SK-MEL-5 (cell line): ENCODE measurements around the gene UBTD1. TPM values are rescaled to one million over a fixed set of nuclear protein-coding genes. Genes with fewer than 3 reads are reported as not detected.

ENCODE experiments used
- DNase-seq: peaks from one replicate; pipeline ENCODE4 v3.0.0-alpha.2; 2016; ENCODE audit warnings: low read depth, low spot score
- in situ Hi-C: cut with HindIII; loops from 2 replicates; pipeline ENCODE4 v1.10.0; 2016; ENCODE audit warnings: low sequenced_read_pairs, high pct_unique_total_duplicates, low pct_unique_long_range_greater_than_20kb
- total RNA-seq: library from RNA; depleted of rRNA; stranded (reverse); fragments of >200 nt; shearing (Covaris generic); gene quantifications from 2 replicates; pipeline ENCODE4 v1.2.3, GENCODE V29; 2014; rRNA removed

Gene UBTD1
- total RNA-seq, 1 experiment from 2014 or later, result 12.7 TPM

DNA sequence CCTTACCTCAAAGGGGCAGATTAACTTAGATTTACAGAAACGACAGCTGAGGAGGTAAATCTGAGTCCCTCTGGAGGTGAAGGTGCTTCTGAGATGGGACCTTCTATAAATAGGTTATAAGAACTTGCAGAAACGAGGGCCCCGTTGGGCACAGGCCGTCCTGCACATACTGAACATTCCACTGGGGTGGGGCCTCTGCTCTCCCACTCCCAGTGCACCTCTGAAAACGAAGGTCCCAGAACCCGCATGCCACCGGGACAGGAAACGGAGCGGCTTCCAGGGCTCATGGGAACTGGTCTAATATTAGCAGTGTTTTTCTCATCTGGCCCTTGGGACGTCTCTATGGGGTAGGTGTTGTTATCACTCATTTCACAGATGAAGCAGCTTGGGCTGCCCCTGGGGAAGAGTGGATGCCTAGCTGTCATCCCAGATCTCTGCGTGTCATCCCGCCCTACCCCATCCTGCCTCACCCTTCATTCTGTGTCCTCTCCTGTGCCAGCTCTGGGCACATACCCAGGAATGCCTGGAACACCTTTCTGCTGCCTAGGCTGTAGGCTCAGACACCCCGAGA is 110.4 kb downstream of the UBTD1 start:
- no peak for DNase-seq
- in situ Hi-C loops, result no loop called here

DNA sequence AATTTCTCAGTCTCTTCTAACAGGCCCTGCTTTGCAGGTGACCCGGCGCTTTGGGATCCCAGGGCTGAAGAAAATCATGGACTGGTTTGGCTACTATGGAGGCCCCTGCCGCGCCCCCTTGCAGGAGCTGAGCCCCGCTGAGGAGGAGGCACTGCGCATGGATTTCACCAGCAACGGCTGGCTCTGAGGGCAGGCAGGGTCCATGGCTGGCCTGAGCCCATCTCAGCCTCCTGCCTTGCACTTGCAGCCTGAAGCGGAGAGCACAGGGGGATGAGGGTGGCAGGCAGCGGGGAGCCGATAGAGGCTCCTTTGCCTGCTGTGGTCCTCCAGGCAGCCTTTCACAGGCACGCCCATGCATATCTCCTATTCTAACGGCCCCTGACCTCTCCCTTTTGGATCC is 112.7 kb downstream of the UBTD1 start:
- in situ Hi-C loops, result no loop called here
- DNase-seq, result no peak

DNA sequence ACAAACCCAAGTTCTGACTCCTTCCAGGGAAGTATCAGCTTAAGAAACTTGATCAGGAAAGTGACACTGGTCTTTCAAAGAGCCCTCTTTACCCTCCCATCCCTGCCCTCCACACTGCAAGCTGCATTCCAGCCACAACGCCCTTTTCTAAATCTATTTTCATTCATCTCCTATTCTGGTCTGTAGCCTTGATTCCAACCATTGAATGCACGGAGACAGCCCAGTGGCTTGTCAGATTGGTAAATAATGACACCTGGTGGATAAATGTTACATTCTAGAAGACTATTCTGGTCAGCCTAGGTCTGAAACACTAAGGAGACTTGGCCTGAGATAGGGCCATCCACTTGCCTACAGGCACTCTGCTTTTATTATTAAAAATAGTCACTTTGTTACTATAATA is 113.7 kb downstream of the UBTD1 start:
- in situ Hi-C loops, result no loop called here
- peak; percentile 68 for DNase-seq

DNA sequence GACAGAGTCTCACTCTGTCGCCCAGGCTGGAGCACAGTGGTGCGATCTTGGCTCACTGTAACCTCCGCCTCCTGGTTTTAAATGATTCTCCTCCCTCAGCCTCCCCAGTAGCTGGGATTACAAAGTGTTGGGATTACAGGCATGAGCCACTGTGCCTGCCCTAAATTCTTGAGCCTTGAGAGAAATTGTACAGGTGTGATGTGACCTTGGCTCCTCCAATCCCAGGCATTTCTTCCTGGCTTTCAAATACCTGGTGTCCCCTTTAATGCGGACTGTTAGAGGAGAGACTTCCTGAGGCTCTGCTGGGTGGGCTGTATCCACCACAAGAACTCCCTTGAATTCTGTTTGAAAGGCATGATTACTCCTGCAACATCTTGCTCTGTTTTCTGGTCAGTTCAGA is 119.6 kb downstream of the UBTD1 start:
- no peak for DNase-seq
- in situ Hi-C loops, result no loop called here

DNA sequence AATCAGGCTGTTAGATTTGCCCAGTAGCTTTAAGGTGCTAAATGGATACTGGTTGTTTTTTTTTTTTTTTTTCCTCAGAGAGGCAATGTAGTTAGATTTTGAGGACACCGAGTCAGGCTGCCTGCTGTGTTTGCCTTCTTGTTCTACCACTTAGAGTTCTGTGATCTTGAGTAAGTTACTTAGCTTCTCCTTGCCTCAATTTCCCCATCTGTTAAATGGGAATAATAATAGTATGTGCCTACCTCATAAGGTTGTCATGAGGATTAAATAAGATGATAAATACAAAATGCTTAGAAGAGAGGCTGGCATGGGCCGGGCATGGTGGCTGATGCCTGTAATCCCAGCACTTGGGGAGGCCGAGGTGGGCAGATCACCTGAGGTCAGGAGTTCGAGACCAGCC is 120.0 kb downstream of the UBTD1 start:
- no peak for DNase-seq
- in situ Hi-C loops, result no loop called here

Other genes starting within 250 kb of the UBTD1 start
- gene ARHGAP19, start 206.3 kb upstream of the UBTD1 start, total RNA-seq, result 8.9 and 9.6 TPM in 2 replicates
- 1.2 and 1.7 TPM in 2 replicates for gene FRAT1, start 179.7 kb upstream of the UBTD1 start, total RNA-seq
- gene FRAT2, start 164.2 kb upstream of the UBTD1 start, total RNA-seq, result 20.5 and 22.0 TPM in 2 replicates
- gene RRP12, start 97.6 kb upstream of the UBTD1 start, total RNA-seq, result 24.1 and 30.7 TPM in 2 replicates
- gene PGAM1, start 72.7 kb upstream of the UBTD1 start, total RNA-seq, result 524 and 572 TPM in 2 replicates
- 41.4 and 41.5 TPM in 2 replicates for gene EXOSC1, start 52.9 kb upstream of the UBTD1 start, total RNA-seq
- gene ZDHHC16, start 52.7 kb upstream of the UBTD1 start, total RNA-seq, result 40.6 and 42.1 TPM in 2 replicates
- gene MMS19, start 502 bp upstream of the UBTD1 start, total RNA-seq, result 80.1 and 85.8 TPM in 2 replicates
- gene ANKRD2, start 73.9 kb downstream of the UBTD1 start, total RNA-seq, result not detected in 2 replicates
- gene HOGA1, start 85.5 kb downstream of the UBTD1 start, total RNA-seq, result 2.1 and 3.9 TPM in 2 replicates
- not detected in 2 replicates for gene C10orf62, start 90.8 kb downstream of the UBTD1 start, total RNA-seq
- gene MORN4, start 134.6 kb downstream of the UBTD1 start, total RNA-seq, result 3.5 and 4.4 TPM in 2 replicates
- gene PI4K2A, start 141.7 kb downstream of the UBTD1 start, total RNA-seq, result 15.0 and 15.3 TPM in 2 replicates
- gene AVPI1, start 188.3 kb downstream of the UBTD1 start, total RNA-seq, result 126 and 133 TPM in 2 replicates
- 27.4 and 28.4 TPM in 2 replicates for gene MARVELD1, start 214.8 kb downstream of the UBTD1 start, total RNA-seq
- 27.5 and 27.9 TPM in 2 replicates for gene ZFYVE27, start 238.2 kb downstream of the UBTD1 start, total RNA-seq